HG03108 (cell line): Measurements from ENCODE around the gene MBD3.

Experiments
- ATAC-seq: cut with Tn5 transposase; IDR thresholded peaks from one replicate; pipeline ENCODE4 v1.9.1; 2021; ENCODE audit warnings: moderate library complexity; ENCODE audit not compliant: unreplicated experiment

The MBD3 gene

GRCh38 chr19:1574354-1575136 is 18.1 kb downstream of the MBD3 start:
- ATAC-seq, result no peak

- no peak for ATAC-seq
These were observed 19.9 kb downstream of the MBD3 start for GRCh38 chr19:1572795-1573194.

- ATAC-seq, result no peak
These were observed 21.3 kb downstream of the MBD3 start for GRCh38 chr19:1571358-1571757.

- no peak for ATAC-seq
These were observed 21.8 kb downstream of the MBD3 start for GRCh38 chr19:1570836-1571235.

GRCh38 chr19:1569997-1570396 is 22.7 kb downstream of the MBD3 start:
- ATAC-seq, result no peak

- peak; percentile 56 for ATAC-seq
These were observed 24.2 kb downstream of the MBD3 start, which contains the start of gene MEX3D for GRCh38 chr19:1568320-1569019. Gene MEX3D (minus strand): TSS chr19:1568325. CDS start chr19:1568058, 267 bp downstream.

GRCh38 chr19:1567848-1568227 is 24.8 kb downstream of the MBD3 start:
- no peak for ATAC-seq

GRCh38 chr19:1567116-1567847 is 25.4 kb downstream of the MBD3 start:
- no peak for ATAC-seq

- ATAC-seq, result no peak
These were observed 26.1 kb downstream of the MBD3 start for GRCh38 chr19:1566392-1567115.

- ATAC-seq, result no peak
These were observed 29.4 kb downstream of the MBD3 start for GRCh38 chr19:1563251-1563650.

GRCh38 chr19:1561236-1561842 is 31.3 kb downstream of the MBD3 start:
- ATAC-seq, result no peak

- no peak for ATAC-seq
These were observed 32.3 kb downstream of the MBD3 start for GRCh38 chr19:1560286-1560882.

- ATAC-seq, result no peak
These were observed 34.1 kb downstream of the MBD3 start for GRCh38 chr19:1558552-1558951.

- ATAC-seq, result no peak
These were observed 36.1 kb downstream of the MBD3 start for GRCh38 chr19:1556390-1557070.

GRCh38 chr19:1555487-1556389 is 36.9 kb downstream of the MBD3 start:
- ATAC-seq, result no peak

GRCh38 chr19:1554968-1555367 is 37.7 kb downstream of the MBD3 start:
- ATAC-seq, result no peak

GRCh38 chr19:1553415-1553814 is 39.2 kb downstream of the MBD3 start:
- no peak for ATAC-seq
